ENCODE data around the gene MARK3. TPM values are rescaled to one million over a fixed set of nuclear protein-coding genes. Genes with fewer than 3 reads are reported as not detected.

The MARK3 gene
- total and polyA plus RNA-seq, 2 of the 13 experiments (the other 11 are each of a cell fraction or from before 2014, with no cell fraction given) = 47.7 to 56.6 TPM

GRCh38 chr14:103347091-103347815, 38.0 kb upstream of the MARK3 start (continued):
- TF ChIP-seq ARID4A (CRISPR knock-in tag; IDR thresholded peaks at IDR 0.05; ENCODE audit: borderline replicate concordance) = peak; percentile 50; the same call in 1 of the 2 replicates
- no peak for TF ChIP-seq ZFP1 (CRISPR knock-in tag; IDR thresholded peaks at IDR 0.05)
- TF ChIP-seq ZNF501 (CRISPR knock-in tag; IDR thresholded peaks at IDR 0.05) = no peak
- peak; percentile 71 for TF ChIP-seq NCOA2 (CRISPR knock-in tag; IDR thresholded peaks at IDR 0.05)
- TF ChIP-seq ONECUT2 (CRISPR knock-in tag; IDR thresholded peaks at IDR 0.05) = 0 out of 2 replicates have a peak, but pooled peaks have one; percentile 36
- TF ChIP-seq IRF2 (CRISPR knock-in tag; IDR thresholded peaks at IDR 0.05) = peak; percentile 51; the same call in 1 of the 2 replicates
- peak; percentile 50; the same call in 1 of the 2 replicates for TF ChIP-seq MIXL1 (CRISPR knock-in tag; IDR thresholded peaks at IDR 0.05)
- peak; percentile 36 for TF ChIP-seq SKI (IDR thresholded peaks at IDR 0.05; ENCODE audit: partially characterized antibody)
- TF ChIP-seq SOX6 (IDR thresholded peaks at IDR 0.05) = no peak
- TF ChIP-seq SOX6 (CRISPR knock-in tag; IDR thresholded peaks at IDR 0.05) = peak; percentile 85
- TF ChIP-seq ZNF451 (CRISPR knock-in tag; IDR thresholded peaks at IDR 0.05) = no peak
- TF ChIP-seq TBX2 (CRISPR knock-in tag; IDR thresholded peaks at IDR 0.05; ENCODE audit: borderline replicate concordance) = peak; percentile 47; the same call in 1 of the 2 replicates
- no peak for TF ChIP-seq ZNF619 (CRISPR knock-in tag; IDR thresholded peaks at IDR 0.05)
- TF ChIP-seq FOXA3 (CRISPR knock-in tag; IDR thresholded peaks at IDR 0.05) = peak; percentile 38; the same call in 1 of the 2 replicates
- peak; percentile 47; the same call in 1 of the 2 replicates for TF ChIP-seq SAP130 (CRISPR knock-in tag; IDR thresholded peaks at IDR 0.05; ENCODE audit: low read depth)
- TF ChIP-seq TEF (CRISPR knock-in tag; IDR thresholded peaks at IDR 0.05) = no peak
- TF ChIP-seq AHDC1 (CRISPR knock-in tag; IDR thresholded peaks at IDR 0.05; ENCODE audit: borderline replicate concordance) = peak; percentile 32; the same call in 1 of the 2 replicates
- 0 out of 2 replicates have a peak, but pooled peaks have one; percentile 24 for TF ChIP-seq THAP11 (CRISPR knock-in tag; IDR thresholded peaks at IDR 0.05)
- peak; percentile 65; the same call in 1 of the 2 replicates for TF ChIP-seq ESRRA (CRISPR knock-in tag; IDR thresholded peaks at IDR 0.05; ENCODE audit: low read depth)
- no peak for TF ChIP-seq EED (CRISPR knock-in tag; IDR thresholded peaks at IDR 0.05)
